ENCODE results near the gene OBSCN.

GRCh38 chr1:228317891-228318810, 110.3 kb downstream of the OBSCN start:
- TF ChIP-seq CTCF (IDR thresholded peaks at IDR 0.05) (no peak), EP300 (IDR thresholded peaks at IDR 0.05) (no peak), POLR2A (IDR thresholded peaks at IDR 0.05) (no peak), POLR2AphosphoS5 (IDR thresholded peaks at IDR 0.05) (no peak)

Measured in sigmoid colon (tissue), 4 donors.